ENCODE results near the gene TLR6.

DNA sequence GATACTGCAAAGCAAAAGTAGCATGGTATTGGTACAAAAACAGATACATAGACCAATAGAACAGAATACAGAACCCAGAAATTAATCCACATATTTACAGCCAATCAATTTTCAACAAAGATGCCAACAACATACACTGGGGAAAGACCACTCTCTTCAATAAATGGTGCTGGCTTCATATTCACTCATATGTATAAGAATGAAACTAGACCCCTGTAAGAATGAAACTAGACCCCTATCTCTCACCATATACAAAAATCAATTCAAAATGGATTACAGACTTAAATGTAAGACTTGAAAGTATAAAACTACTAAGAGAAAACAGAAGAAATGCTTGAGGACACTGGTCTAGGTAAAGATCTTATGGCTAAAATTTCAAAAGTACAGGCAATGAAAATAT is 19.3 kb downstream of the TLR6 start:
- TF ChIP-seq POLR2A (IDR thresholded peaks at IDR 0.05; ENCODE audit: low read length) (no peak), GATA1 (IDR thresholded peaks at IDR 0.05; ENCODE audit: low read depth, low read length) (no peak)
